IPS-20b (cell line): ENCODE results near the gene DNAJC13.

Experiments
- H3K27ac ChIP-seq: one replicate; pipeline ENCODE4 v1.5.1; 2013; ENCODE audit warnings: low read length
- H3K27me3 ChIP-seq: 2 replicates; pipeline ENCODE4 v1.6.1; 2013; ENCODE audit warnings: mild to moderate bottlenecking, low read length, inconsistent platforms; ENCODE audit not compliant: insufficient read depth
- H3K36me3 ChIP-seq: 2 replicates; pipeline ENCODE4 v1.6.1; 2013; ENCODE audit warnings: low read depth, mild to moderate bottlenecking, inconsistent platforms, low read length, moderate library complexity; ENCODE audit not compliant: insufficient read depth
- H3K4me1 ChIP-seq: 2 replicates; pipeline ENCODE4 v1.6.1; 2013; ENCODE audit warnings: mild to moderate bottlenecking, control low read depth, inconsistent platforms, low read length, moderate library complexity; ENCODE audit not compliant: insufficient read depth
- H3K4me3 ChIP-seq: 2 replicates; pipeline ENCODE4 v1.5.1; 2013; ENCODE audit warnings: mild to moderate bottlenecking, low read length, inconsistent platforms
- H3K9ac ChIP-seq: 2 replicates; pipeline ENCODE4 v1.6.1; 2013; ENCODE audit warnings: low read depth, mild to moderate bottlenecking, inconsistent platforms, low read length, moderate library complexity
- H3K9me3 ChIP-seq: 2 replicates; pipeline ENCODE4 v1.6.1; 2013; ENCODE audit warnings: mild to moderate bottlenecking, low read depth, low read length, inconsistent platforms; ENCODE audit not compliant: insufficient read depth

DNAJC13 gene

DNA sequence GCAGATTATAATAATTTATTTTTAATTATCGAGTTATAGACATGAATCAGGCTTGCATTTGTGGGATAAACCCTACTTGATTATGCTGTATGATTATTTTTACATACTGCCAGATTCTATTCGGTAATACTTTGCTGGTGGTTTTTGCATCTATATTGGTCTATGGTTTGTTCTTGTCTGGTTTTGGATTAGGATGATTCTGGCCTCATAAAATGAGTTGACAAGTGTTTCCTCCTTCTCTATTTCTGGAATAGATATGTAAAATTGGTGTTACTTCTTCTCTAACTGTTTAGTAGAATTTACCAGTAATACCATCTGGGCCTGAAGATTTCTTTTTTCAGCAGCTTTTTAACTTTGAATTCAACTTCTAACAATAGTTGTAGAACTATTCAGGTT is 146.8 kb downstream of the DNAJC13 start:
- H3K9ac ChIP-seq = no peak overlapping the region
- no peaks in the 10 kb centered on the region for H3K36me3 ChIP-seq
- H3K4me1 ChIP-seq = no peaks in the 10 kb centered on the region; the same call in 1 of the 2 replicates
- H3K4me3 ChIP-seq = no peak overlapping the region
- H3K9me3 ChIP-seq = no peaks in the 10 kb centered on the region
- no peak overlapping the region for H3K27ac ChIP-seq
- H3K27me3 ChIP-seq = no peaks in the 10 kb centered on the region

DNA sequence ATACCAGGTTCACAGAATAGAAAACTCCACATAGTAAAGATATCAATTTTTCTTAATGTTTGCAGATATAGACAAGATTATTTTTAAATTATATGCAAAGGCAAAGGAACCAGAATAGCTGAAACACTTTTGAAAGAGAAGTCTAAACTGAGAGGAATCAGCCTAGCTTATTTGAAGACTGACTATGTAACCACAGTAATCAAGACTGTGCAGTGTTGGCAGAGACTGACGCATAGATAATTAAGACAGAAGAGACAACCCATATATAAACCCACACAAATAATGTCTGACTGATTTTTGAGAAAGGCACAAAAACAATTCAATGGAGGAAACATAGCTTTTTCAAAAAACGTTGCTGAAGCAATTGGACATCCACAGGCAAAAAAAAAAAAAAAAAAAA is 151.1 kb downstream of the DNAJC13 start:
- no peaks in the 10 kb centered on the region for H3K36me3 ChIP-seq
- no peaks in the 10 kb centered on the region for H3K27me3 ChIP-seq
- H3K9ac ChIP-seq = no peak overlapping the region
- H3K4me1 ChIP-seq = no peaks in the 10 kb centered on the region
- H3K27ac ChIP-seq = no peak overlapping the region
- H3K9me3 ChIP-seq = no peaks in the 10 kb centered on the region
- H3K4me3 ChIP-seq = no peak overlapping the region

DNA sequence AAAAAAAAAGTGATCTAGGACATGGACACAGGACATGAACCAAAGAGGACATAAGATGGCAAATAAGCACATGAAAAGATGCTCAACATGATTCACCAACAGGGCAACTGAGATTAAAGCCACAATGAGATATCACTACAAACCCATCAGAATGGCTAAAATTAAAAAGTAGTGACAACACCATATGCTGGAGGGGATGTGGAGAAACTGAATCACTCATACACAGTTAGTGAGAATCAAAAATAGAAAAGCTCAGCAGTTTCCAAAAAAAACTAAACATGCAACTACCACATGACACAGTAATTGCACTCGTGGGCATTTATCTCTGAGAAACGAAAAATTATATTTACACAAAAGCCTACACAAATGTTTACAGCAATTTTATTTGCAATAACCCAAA is 151.9 kb downstream of the DNAJC13 start:
- Histone ChIP-seq H3K4me3 (no peak overlapping the region), H3K36me3 (no peaks in the 10 kb centered on the region), H3K9ac (no peak overlapping the region), H3K4me1 (no peaks in the 10 kb centered on the region), H3K27ac (no peak overlapping the region), H3K9me3 (no peaks in the 10 kb centered on the region), H3K27me3 (no peaks in the 10 kb centered on the region)

DNA sequence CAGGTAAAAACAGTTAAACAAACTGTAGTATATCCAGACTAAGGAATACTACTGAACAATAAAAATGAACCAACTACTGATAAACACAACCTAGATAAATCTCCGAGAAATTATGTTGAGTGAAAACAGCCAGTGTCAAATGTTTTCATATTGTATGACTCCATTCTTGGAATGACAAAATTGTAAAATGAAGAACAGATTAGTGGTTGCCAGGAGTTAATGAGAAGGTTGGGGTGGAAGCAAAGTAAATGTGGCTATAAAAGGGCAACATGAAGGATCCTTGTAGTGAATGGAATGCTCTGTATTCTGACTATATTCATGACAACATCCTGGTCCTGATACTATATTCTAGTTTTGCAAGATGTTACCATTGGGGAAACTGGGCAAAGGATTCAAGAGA is 152.3 kb downstream of the DNAJC13 start:
- no peak overlapping the region for H3K27ac ChIP-seq

DNA sequence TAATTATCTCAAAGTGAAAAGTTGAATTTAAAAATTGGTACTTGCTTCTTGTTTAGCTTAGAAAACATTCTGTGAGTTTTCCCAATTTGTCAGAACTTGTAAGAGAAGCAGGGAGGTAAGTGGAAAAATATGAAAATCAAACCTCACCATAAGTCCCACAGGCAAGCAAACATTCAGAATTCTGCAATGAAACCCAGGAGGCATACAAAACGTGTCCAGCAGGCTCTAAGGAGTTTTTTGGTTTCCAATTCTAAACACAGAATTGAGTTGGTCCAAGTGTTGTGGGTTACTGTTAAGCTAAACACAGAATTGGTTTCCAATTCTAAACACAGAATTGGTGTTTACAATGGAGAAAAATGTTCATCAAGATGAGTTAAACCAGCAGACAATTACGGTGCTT is 152.7 kb downstream of the DNAJC13 start:
- Histone ChIP-seq H3K27ac (no peak overlapping the region), H3K4me3 (no peak overlapping the region)

More for the DNA sequence above, 152.3 kb downstream of the DNAJC13 start:
- Histone ChIP-seq H3K4me3 (no peak overlapping the region), H3K9ac (no peak overlapping the region), H3K36me3 (no peaks in the 10 kb centered on the region), H3K27me3 (no peaks in the 10 kb centered on the region), H3K4me1 (no peaks in the 10 kb centered on the region), H3K9me3 (no peaks in the 10 kb centered on the region)

DNA sequence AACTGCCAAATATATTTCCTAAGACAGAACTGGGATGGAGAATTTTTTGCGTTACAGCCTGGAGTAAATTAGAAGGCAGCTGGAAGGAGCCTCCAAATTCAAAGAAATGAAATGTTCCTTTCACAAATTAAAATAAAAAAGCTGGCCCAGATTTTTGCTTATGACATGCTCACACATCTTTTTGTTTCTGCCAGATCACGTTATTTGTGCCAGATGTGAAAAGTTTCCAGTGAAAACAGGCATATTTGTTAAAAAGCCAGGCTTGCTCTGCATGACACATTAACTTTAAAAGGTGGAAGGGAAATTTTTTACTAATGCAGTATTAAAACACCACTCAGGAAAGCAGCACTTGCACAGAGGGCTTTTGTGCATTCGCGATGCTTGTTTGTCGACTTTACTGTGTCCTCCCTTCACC is 156.5 kb downstream of the DNAJC13 start:
- Histone ChIP-seq H3K36me3 (peaks cover 17% of the 10 kb centered on the region), H3K9ac (no peak overlapping the region), H3K4me1 (no peaks in the 10 kb centered on the region), H3K27me3 (no peaks in the 10 kb centered on the region), H3K9me3 (no peaks in the 10 kb centered on the region), H3K4me3 (no peak overlapping the region), H3K27ac (no peak overlapping the region)

More for the DNA sequence above, 152.7 kb downstream of the DNAJC13 start:
- no peaks in the 10 kb centered on the region for H3K36me3 ChIP-seq
- H3K4me1 ChIP-seq = no peaks in the 10 kb centered on the region
- no peak overlapping the region for H3K9ac ChIP-seq
- H3K27me3 ChIP-seq = no peaks in the 10 kb centered on the region
- H3K9me3 ChIP-seq = no peaks in the 10 kb centered on the region

DNA sequence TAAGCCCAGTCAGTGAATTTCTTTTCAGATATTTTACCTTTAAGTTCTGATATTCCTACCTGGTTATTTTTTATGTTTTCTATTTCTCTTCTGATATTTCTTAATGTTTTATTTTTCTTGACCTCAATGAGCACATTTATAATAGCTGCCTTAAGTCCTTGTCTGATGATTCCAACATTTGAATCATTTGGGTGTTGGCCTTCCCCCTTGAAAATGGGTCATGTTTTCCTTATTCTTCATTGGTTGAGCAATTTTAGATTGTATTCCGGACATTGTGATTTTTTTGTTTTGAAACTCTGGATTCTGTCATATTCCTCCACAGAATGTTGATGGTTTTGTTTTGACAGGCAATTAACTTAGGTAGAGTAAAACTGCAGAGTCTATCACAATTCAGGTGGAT is 170.1 kb downstream of the DNAJC13 start:
- H3K4me1 ChIP-seq = no peaks in the 10 kb centered on the region
- H3K9me3 ChIP-seq = no peaks in the 10 kb centered on the region
- H3K36me3 ChIP-seq = no peaks in the 10 kb centered on the region
- H3K9ac ChIP-seq = no peak overlapping the region
- H3K27me3 ChIP-seq = no peaks in the 10 kb centered on the region
- H3K27ac ChIP-seq = no peak overlapping the region
- H3K4me3 ChIP-seq = no peak overlapping the region
